K562 treated with DMSO at 1 percent for 4 hours (cell line): ENCODE measurements around the gene GRIK5. TPM values are rescaled to one million over a fixed set of nuclear protein-coding genes. Genes with fewer than 3 reads are reported as not detected.

Source experiments
- total RNA-seq: library from RNA; unstranded; fragments of 300-600 nt; gene quantifications from 2 replicates; pipeline ENCODE4 v1.2.3, GENCODE V29; 2022; ENCODE audit not compliant: insufficient read depth

Gene GRIK5
- 5.3 and 5.7 TPM in 2 replicates for total RNA-seq

GRCh38 chr19:42069619-42070351 is at the start of gene GRIK5:
GRIK5 (minus strand) TSS chr19:42070206; CDS start chr19:42065770, 4,436 bp downstream.

GRCh38 chr19:42075616-42076379 is 5.8 kb upstream of the GRIK5 start, which contains the start of gene ZNF574:
ZNF574 (plus strand) TSS chr19:42076166; CDS start chr19:42078607, 2,441 bp downstream.

GRCh38 chr19:41993612-41994483 is 76.2 kb downstream of the GRIK5 start, which contains the start of gene ATP1A3:
ATP1A3 (minus strand) TSS chr19:41994230; CDS start chr19:41994076, 154 bp downstream.

GRCh38 chr19:41959056-41960053 is 110.7 kb downstream of the GRIK5 start, which contains the start of gene RABAC1:
RABAC1 (minus strand) TSS chr19:41959321; CDS start chr19:41959292, 29 bp downstream.

Other genes starting within 250 kb of the GRIK5 start
- gene LYPD4, start 225.5 kb downstream of the GRIK5 start, total RNA-seq, result not detected in 2 replicates
- gene DMRTC2, start 225.2 kb downstream of the GRIK5 start, total RNA-seq, result not detected in 2 replicates
- gene RPS19, start 210.0 kb downstream of the GRIK5 start, total RNA-seq, result 3,874 and 4,098 TPM in 2 replicates
- gene CD79A, start 192.9 kb downstream of the GRIK5 start, total RNA-seq, result not detected in 2 replicates
- 86.5 and 102 TPM in 2 replicates for gene ARHGEF1, start 187.0 kb downstream of the GRIK5 start, total RNA-seq
- 0.83 and 0.90 TPM in 2 replicates for gene ERFL, start 141.8 kb downstream of the GRIK5 start, total RNA-seq
- 165 and 170 TPM in 2 replicates for gene RABAC1, start 110.9 kb downstream of the GRIK5 start, total RNA-seq
- gene ATP1A3, start 76.0 kb downstream of the GRIK5 start, total RNA-seq, result 0.46 and 1.0 TPM in 2 replicates
- 21.3 and 29.6 TPM in 2 replicates for gene ZNF574, start 6.0 kb upstream of the GRIK5 start, total RNA-seq
- gene POU2F2, start 62.2 kb upstream of the GRIK5 start, total RNA-seq, result 0.35 and 0.50 TPM in 2 replicates
- gene DEDD2, start 147.5 kb upstream of the GRIK5 start, total RNA-seq, result 49.6 and 66.4 TPM in 2 replicates
- 6.2 and 6.9 TPM in 2 replicates for gene ZNF526, start 150.1 kb upstream of the GRIK5 start, total RNA-seq
- gene GSK3A, start 172.4 kb upstream of the GRIK5 start, total RNA-seq, result 75.3 and 83.6 TPM in 2 replicates
- 35.7 and 71.0 TPM in 2 replicates for gene ERF, start 184.9 kb upstream of the GRIK5 start, total RNA-seq
- 43.1 and 55.1 TPM in 2 replicates for gene CIC, start 199.0 kb upstream of the GRIK5 start, total RNA-seq
- gene PRR19, start 231.9 kb upstream of the GRIK5 start, total RNA-seq, result 1.4 TPM in 1 of 2 replicates, not detected in the other
- gene PAFAH1B3, start 232.4 kb upstream of the GRIK5 start, total RNA-seq, result 99.3 and 130 TPM in 2 replicates
- 0.79 TPM in 1 of 2 replicates, not detected in the other for gene TMEM145, start 243.1 kb upstream of the GRIK5 start, total RNA-seq